Left lung (tissue), 10 donors: Measurements from ENCODE around the gene MAPK4. TPM values are rescaled to one million over a fixed set of nuclear protein-coding genes. Genes with fewer than 3 reads are reported as not detected.
"Not testable (repeated sequence)": the region's sequence is repeated elsewhere in the genome, so short reads cannot be mapped to it uniquely, and the experiment has no call there.

Experiments
- ATAC-seq: fragments of 200-7000 bp; cut with Tn5 transposase; one replicate; pipeline ENCODE4 v1.9.1; 2020; ENCODE audit warnings: moderate library complexity
- DNase-seq, 4 donors: peaks; one replicate each; pipeline ENCODE4 v3.0.0-alpha.2; 2013 to 2020
- H3K27ac ChIP-seq, 2 donors: fragments of 200-600 bp; sonication (generic) in 1 of 2; one replicate each; pipeline versions ENCODE4 v1.5.0 to v1.8.0; 2020 to 2021
- H3K27me3 ChIP-seq, 2 donors: fragments of 200-600 bp; sonication (generic) in 1 of 2; one replicate each; pipeline versions ENCODE4 v1.5.0 to v1.8.0; 2020 to 2021
- H3K36me3 ChIP-seq, 2 donors: fragments of 200-600 bp; sonication (generic) in 1 of 2; one replicate each; pipeline versions ENCODE4 v1.5.0 to v1.8.0; 2020 to 2021
- H3K4me1 ChIP-seq, 2 donors: fragments of 200-600 bp; one replicate each; pipeline ENCODE4 v1.8.0; 2021
- H3K4me3 ChIP-seq, 2 donors: fragments of 200-600 bp; sonication (generic) in 1 of 2; one replicate each; pipeline versions ENCODE4 v1.5.0 to v1.8.0; 2020 to 2021; ENCODE audit warnings: mild to moderate bottlenecking in 1 of 2
- H3K9me3 ChIP-seq, 2 donors: fragments of 200-600 bp; sonication (generic) in 1 of 2; one replicate each; pipeline versions ENCODE4 v1.5.0 to v1.8.0; 2020 to 2021
- CTCF ChIP-seq, 2 donors: fragments of 200-600 bp; sonication (generic) in 1 of 2; IDR thresholded peaks; one replicate each; pipeline versions ENCODE4 v1.5.0 to v1.8.0; 2021; ENCODE audit warnings: antibody characterized with exemption in 2 of 2
- intact Hi-C, 2 donors: fragments of 100-400 bp; cut with DNase I; formaldehyde crosslinking; loops; one replicate each; pipeline versions ENCODE4 v1.11.2 to v1.14.2; 2022
- polyA plus RNA-seq, 6 donors: library from polyadenylated mRNA; unstranded; fragments of 120-200 nt; gene quantifications; one replicate each; pipeline ENCODE4 v1.2.1, GENCODE V29; 2013; ENCODE audit not compliant: insufficient read length in 6 of 6
- total RNA-seq, 2 donors: library from RNA; stranded (reverse); fragmentation: NEBNext Ultra II Directional; extraction: Animal tissue kit (Norgen Biotek cat#: 25700); gene quantifications; one replicate each; pipeline ENCODE4 v1.2.1, GENCODE V29; 2021
- donor health status: DM: no; HTN: yes; CAD: no.
- donor health status: DM: no; HTN: no; CAD: no.

MAPK4 gene
- total and polyA plus RNA-seq, 8 donors, result 0.55 to 2.1 (median 1.3) TPM

- ATAC-seq, result no peak
- no peak for TF ChIP-seq CTCF (IDR thresholded peaks at IDR 0.05)
- Histone ChIP-seq H3K36me3 (no peaks in the 10 kb centered on the region), H3K4me3 (no peak overlapping the region), H3K9me3 (peaks cover 0 to 16% of the 10 kb centered on the region in 2 donors), H3K4me1 (no peaks in the 10 kb centered on the region), H3K27ac (no peak overlapping the region), H3K27me3 (no peaks in the 10 kb centered on the region)
- no peak for DNase-seq
- intact Hi-C loops, result no loop called here
Measured at GRCh38 chr18:50528806-50529205, 31.1 kb upstream of the MAPK4 start.

- DNase-seq, H3K27me3 ChIP-seq, intact Hi-C loops, H3K36me3 ChIP-seq, H3K4me3 ChIP-seq, H3K4me1 ChIP-seq, ATAC-seq, H3K27ac ChIP-seq: not testable (repeated sequence)
- H3K9me3 ChIP-seq, result peaks cover 0 to 25% of the 10 kb centered on the region in 2 donors
Measured at GRCh38 chr18:50533822-50534221, 26.1 kb upstream of the MAPK4 start.

- H3K27ac ChIP-seq, ATAC-seq, intact Hi-C loops, H3K4me1 ChIP-seq, H3K36me3 ChIP-seq, H3K9me3 ChIP-seq, H3K27me3 ChIP-seq, H3K4me3 ChIP-seq, DNase-seq: not testable (repeated sequence)
Measured at GRCh38 chr18:50544476-50544875, 15.4 kb upstream of the MAPK4 start.

- H3K4me1 ChIP-seq, result no peaks in the 10 kb centered on the region
Measured at GRCh38 chr18:50545936-50546335, 14.0 kb upstream of the MAPK4 start.

GRCh38 chr18:50548160-50548559 lies 11.7 kb upstream of the MAPK4 start:
- no peaks in the 10 kb centered on the region for H3K36me3 ChIP-seq

More at GRCh38 chr18:50545936-50546335, 14.0 kb upstream of the MAPK4 start:
- intact Hi-C loops, result no loop called here
- Histone ChIP-seq H3K27me3 (no peaks in the 10 kb centered on the region), H3K9me3 (no peaks in the 10 kb centered on the region), H3K27ac (no peak overlapping the region), H3K4me3 (no peak overlapping the region), H3K36me3 (no peaks in the 10 kb centered on the region)
- ATAC-seq (no peak), DNase-seq (no peak)
- TF ChIP-seq CTCF (IDR thresholded peaks at IDR 0.05), result no peak

GRCh38 chr18:50551651-50552050 lies 8.2 kb upstream of the MAPK4 start:
- ATAC-seq, H3K4me3 ChIP-seq, DNase-seq: not testable (repeated sequence)

More at GRCh38 chr18:50548160-50548559, 11.7 kb upstream of the MAPK4 start:
- no peaks in the 10 kb centered on the region for H3K27me3 ChIP-seq
- no peaks in the 10 kb centered on the region for H3K4me1 ChIP-seq
- ATAC-seq, result no peak
- intact Hi-C loops, result no loop called here
- no peak overlapping the region for H3K4me3 ChIP-seq
- H3K27ac ChIP-seq, result no peak overlapping the region
- TF ChIP-seq CTCF (IDR thresholded peaks at IDR 0.05), result no peak
- DNase-seq, result no peak
- H3K9me3 ChIP-seq, result no peaks in the 10 kb centered on the region

GRCh38 chr18:50558157-50558556 lies 1.7 kb upstream of the MAPK4 start:
- Histone ChIP-seq H3K36me3 (no peaks in the 10 kb centered on the region), H3K27me3 (peaks cover 44 to 66% of the 10 kb centered on the region in 2 donors), H3K4me3 (no peak overlapping the region), H3K27ac (no peak overlapping the region), H3K4me1 (peaks cover 5 to 9% of the 10 kb centered on the region in 2 donors), H3K9me3 (peaks cover 0 to 15% of the 10 kb centered on the region in 2 donors)
- DNase-seq, result no peak
- no peak for ATAC-seq
- no peak for TF ChIP-seq CTCF (IDR thresholded peaks at IDR 0.05)
- intact Hi-C loops, result no loop called here

More at GRCh38 chr18:50551651-50552050, 8.2 kb upstream of the MAPK4 start:
- H3K36me3 ChIP-seq, H3K27me3 ChIP-seq, H3K27ac ChIP-seq, H3K4me1 ChIP-seq, intact Hi-C loops: not testable (repeated sequence)
- peaks cover 0 to 15% of the 10 kb centered on the region in 2 donors for H3K9me3 ChIP-seq
